Colonic mucosa (tissue), 4 donors: ENCODE measurements around the gene PEPD. TPM values are rescaled to one million over a fixed set of nuclear protein-coding genes. Genes with fewer than 3 reads are reported as not detected.

Experiments
- DNase-seq: peaks from one replicate; pipeline ENCODE4 v3.0.0-alpha.2; 2020
- H3K27ac ChIP-seq: fragments of 200-600 bp; one replicate; pipeline ENCODE4 v1.8.0; 2021
- H3K27me3 ChIP-seq: fragments of 200-600 bp; one replicate; pipeline ENCODE4 v1.8.0; 2021
- H3K36me3 ChIP-seq: fragments of 200-600 bp; one replicate; pipeline ENCODE4 v1.8.0; 2021
- H3K4me1 ChIP-seq: fragments of 200-600 bp; one replicate; pipeline ENCODE4 v1.8.0; 2021; ENCODE audit warnings: mild to moderate bottlenecking
- H3K4me3 ChIP-seq: fragments of 200-600 bp; one replicate; pipeline ENCODE4 v1.8.0; 2021
- H3K9ac ChIP-seq, 2 donors: one replicate each; pipeline ENCODE4 v1.7.0; 2013; ENCODE audit warnings: control low read depth in 2 of 2, low read depth in 2 of 2, low read length in 2 of 2
- H3K9me3 ChIP-seq: fragments of 200-600 bp; one replicate; pipeline ENCODE4 v1.8.0; 2021
- intact Hi-C: fragments of 100-400 bp; cut with DNase I; formaldehyde crosslinking; loops from one replicate; pipeline ENCODE4 v1.14.1; 2022
- total RNA-seq, 2 donors: library from RNA; stranded (reverse); fragmentation: NEBNext Ultra II Directional in 1 of 2; extraction: Animal tissue kit (Norgen Biotek cat#: 25700) in 1 of 2; gene quantifications; one replicate each; pipeline ENCODE4 v1.2.1, GENCODE V29; 2021
- TF ChIP-seq, protein P1 (sequence below): fragments of 200-600 bp; IDR thresholded peaks from one replicate; pipeline ENCODE4 v1.8.0; 2022; ENCODE audit warnings: antibody characterized with exemption, mild to moderate bottlenecking
- donor health status: healthy.
- donor health status: DM: no; HTN: no; CAD: no.
- donor health status: DM: no; HTN: no; CAD: no.

PEPD gene
- total RNA-seq, 2 donors from 2014 or later: 47.9 to 71.4 TPM

DNA sequence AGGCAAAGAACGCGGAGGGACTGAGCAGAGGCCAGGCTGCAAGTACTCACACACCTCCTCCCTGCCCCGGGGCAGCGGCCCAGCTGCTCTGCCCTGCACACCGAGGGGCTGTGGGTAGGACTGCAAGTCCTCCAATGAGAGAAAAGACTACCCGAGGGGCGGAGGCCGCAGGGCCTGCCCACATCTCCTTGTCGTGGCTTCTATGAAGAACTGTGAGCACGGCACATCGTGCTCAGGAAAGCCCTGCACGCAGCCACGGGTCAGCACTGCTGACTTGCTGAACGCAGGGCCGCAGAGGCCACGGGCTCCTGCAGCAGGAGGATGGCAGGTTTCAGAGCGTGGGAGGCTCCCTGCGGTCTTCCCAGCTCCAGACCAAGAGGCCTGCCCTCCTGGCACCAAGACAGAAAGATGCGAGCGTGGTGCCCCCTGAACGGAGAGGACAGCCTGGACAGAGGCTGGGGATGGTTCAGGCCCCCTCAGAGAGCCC lies 110.6 kb downstream of the PEPD start:
- H3K9ac ChIP-seq: no peak overlapping the region
- no peaks in the 10 kb centered on the region for H3K36me3 ChIP-seq
- no peak for DNase-seq
- TF ChIP-seq, protein P1, sequence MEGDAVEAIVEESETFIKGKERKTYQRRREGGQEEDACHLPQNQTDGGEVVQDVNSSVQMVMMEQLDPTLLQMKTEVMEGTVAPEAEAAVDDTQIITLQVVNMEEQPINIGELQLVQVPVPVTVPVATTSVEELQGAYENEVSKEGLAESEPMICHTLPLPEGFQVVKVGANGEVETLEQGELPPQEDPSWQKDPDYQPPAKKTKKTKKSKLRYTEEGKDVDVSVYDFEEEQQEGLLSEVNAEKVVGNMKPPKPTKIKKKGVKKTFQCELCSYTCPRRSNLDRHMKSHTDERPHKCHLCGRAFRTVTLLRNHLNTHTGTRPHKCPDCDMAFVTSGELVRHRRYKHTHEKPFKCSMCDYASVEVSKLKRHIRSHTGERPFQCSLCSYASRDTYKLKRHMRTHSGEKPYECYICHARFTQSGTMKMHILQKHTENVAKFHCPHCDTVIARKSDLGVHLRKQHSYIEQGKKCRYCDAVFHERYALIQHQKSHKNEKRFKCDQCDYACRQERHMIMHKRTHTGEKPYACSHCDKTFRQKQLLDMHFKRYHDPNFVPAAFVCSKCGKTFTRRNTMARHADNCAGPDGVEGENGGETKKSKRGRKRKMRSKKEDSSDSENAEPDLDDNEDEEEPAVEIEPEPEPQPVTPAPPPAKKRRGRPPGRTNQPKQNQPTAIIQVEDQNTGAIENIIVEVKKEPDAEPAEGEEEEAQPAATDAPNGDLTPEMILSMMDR: no peak
- H3K9me3 ChIP-seq: no peaks in the 10 kb centered on the region
- H3K27ac ChIP-seq: no peak overlapping the region
- H3K27me3 ChIP-seq: no peaks in the 10 kb centered on the region
- no peak overlapping the region for H3K4me3 ChIP-seq
- H3K4me1 ChIP-seq: no peaks in the 10 kb centered on the region
- intact Hi-C loops: no loop called here

DNA sequence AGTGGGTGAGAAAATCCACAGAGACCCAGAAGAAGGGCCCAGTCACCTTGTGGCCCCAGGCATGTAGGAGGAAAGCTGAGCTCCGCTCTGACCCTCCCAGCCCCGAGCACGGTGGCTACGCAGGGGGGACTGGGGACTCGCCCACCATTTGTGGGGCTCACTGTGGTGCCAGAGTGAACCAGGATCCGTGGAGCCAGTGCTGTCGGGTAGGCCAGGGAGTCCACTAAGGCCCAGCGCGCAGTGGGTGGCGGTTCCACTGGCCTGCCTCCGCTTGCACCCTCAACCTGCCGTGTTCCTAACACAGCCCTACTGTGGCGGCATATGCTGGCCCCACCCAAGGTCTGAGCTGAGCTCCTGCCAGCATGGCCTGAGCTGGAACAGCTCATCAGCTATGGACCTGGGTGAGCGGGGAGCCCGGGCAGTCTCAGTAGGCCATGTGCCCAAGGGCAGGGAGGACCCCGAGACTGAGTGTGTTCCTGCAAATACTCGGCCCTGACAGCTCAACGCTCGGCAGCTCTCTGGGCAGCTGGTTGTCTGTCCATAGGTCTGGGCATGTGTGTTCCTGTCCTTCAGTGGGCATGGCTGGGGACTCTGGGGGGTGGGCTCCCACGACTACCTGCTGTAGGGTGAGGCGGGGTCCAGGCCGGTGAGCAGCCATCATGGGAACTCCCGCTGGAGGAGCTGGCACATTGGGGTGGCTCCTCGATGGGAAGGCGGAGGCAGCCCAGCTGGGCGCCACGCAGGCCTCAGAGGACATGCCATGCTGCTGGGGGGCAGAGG lies 111.5 kb downstream of the PEPD start:
- TF ChIP-seq, protein P1: no peak
- Histone ChIP-seq H3K9me3 (no peaks in the 10 kb centered on the region), H3K27ac (no peak overlapping the region), H3K4me1 (no peaks in the 10 kb centered on the region), H3K27me3 (no peaks in the 10 kb centered on the region), H3K9ac (no peak overlapping the region), H3K4me3 (no peak overlapping the region), H3K36me3 (no peaks in the 10 kb centered on the region)
- DNase-seq: no peak
- intact Hi-C loops: loop anchor here (2.0 to 10.0 kb wide), 2 partner anchors 105 to 175 kb away; partner anchors contain the start of gene CEBPA

DNA sequence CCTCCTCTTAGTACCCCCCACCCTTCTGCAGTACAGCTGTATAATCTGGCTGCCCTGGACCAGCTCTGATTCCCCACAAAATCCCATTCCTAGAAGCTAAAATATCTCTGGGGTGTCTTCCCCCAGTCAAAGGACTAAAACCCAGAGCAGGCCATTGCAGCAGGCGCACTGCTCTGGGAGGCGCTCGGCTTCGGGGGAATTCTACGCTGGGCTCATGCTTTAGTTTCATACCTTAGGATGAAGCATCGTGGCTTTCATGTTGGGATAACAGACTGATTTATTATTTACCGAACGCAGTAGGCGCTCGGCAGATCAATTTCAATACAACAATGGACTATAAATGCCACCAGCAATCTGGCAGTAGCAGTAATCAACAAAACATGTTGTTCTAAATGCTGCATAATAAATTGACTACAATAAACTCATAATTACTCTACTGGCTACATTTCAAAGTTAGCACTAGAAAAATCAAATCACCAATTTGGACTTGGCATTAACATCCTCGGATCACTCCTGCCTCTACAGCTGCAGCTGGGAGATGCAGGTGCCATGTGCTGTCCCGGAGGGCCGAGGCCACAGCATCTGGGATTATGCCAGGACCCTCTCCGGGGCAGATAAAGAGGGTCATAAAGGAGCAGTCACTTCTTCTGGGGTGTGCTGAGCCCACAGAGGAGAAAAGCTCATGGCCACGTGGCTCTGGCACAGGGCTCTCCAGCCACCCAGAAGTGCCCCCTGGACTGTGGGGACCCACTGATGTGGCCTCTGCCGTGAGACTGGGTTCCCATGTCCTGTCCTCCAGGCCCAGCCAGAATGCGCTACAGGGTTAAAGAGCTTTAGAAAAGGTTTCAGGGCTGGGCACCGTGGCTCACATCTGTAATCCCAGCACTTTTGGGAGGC lies 112.8 kb downstream of the PEPD start:
- H3K4me1 ChIP-seq: no peaks in the 10 kb centered on the region
- no peak overlapping the region for H3K4me3 ChIP-seq
- no peak overlapping the region for H3K9ac ChIP-seq
- TF ChIP-seq, protein P1: no peak
- H3K27me3 ChIP-seq: no peaks in the 10 kb centered on the region
- H3K36me3 ChIP-seq: no peaks in the 10 kb centered on the region
- H3K27ac ChIP-seq: no peak overlapping the region
- intact Hi-C loops: loop anchor here (2.0 to 10.0 kb wide), 2 partner anchors 104 to 174 kb away; partner anchors contain the start of gene CEBPA
- no peaks in the 10 kb centered on the region for H3K9me3 ChIP-seq
- DNase-seq: no peak

DNA sequence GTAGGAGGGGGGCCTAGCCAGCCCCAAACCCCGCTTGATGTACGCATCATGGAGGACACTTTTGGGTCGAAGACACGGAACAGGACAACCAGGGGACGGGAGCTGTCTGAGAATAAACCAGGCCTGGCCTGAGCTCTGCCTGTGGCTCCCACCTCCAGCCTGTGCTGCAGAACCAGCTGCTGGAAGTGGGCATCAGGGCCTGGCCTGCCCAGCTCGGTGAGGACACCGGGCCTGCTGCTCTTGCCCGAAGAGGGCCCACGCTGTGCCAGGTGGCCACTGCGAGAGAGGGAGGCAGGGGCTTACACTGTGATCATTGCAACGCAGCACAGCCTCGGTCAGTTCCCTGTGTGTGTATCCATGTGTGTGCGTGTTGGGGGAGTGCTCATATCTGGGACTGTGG lies 113.5 kb downstream of the PEPD start:
- intact Hi-C loops: loop anchor here (2.0 to 10.0 kb wide), 2 partner anchors 103 to 173 kb away; partner anchors contain the start of gene CEBPA
- no peaks in the 10 kb centered on the region for H3K9me3 ChIP-seq
- H3K4me3 ChIP-seq: no peak overlapping the region
- no peak overlapping the region for H3K9ac ChIP-seq
- no peaks in the 10 kb centered on the region for H3K27me3 ChIP-seq
- TF ChIP-seq, protein P1: no peak
- no peaks in the 10 kb centered on the region for H3K36me3 ChIP-seq
- peaks cover 5% of the 10 kb centered on the region for H3K4me1 ChIP-seq
- DNase-seq: no peak
- H3K27ac ChIP-seq: no peak overlapping the region

DNA sequence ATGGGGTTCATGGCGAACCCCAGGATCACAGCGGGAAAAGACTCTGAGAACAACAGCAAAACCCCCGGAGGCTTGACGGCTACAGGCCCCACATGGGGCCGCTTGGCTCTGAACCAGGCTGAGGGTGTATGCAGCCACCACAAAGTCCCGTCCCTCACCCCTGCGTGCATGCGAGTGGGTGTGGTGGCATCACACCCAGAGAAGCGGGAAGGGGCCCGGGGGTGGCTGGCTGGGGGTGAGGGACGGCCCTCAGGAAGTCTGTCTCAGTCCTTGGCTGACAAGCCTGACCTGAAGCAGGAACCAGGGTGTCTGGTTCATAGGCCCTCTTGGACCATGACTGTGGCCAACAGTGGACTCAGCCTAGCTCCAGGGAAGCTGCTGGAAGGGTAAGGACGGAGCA lies 113.9 kb downstream of the PEPD start:
- Histone ChIP-seq H3K4me1 (peaks cover 5% of the 10 kb centered on the region), H3K36me3 (no peaks in the 10 kb centered on the region), H3K4me3 (no peak overlapping the region), H3K27ac (no peak overlapping the region), H3K9ac (no peak overlapping the region), H3K9me3 (no peaks in the 10 kb centered on the region), H3K27me3 (no peaks in the 10 kb centered on the region)
- DNase-seq: no peak
- TF ChIP-seq, protein P1: no peak
- intact Hi-C loops: loop anchor here (2.0 to 10.0 kb wide), 3 partner anchors 103 to 173 kb away; partner anchors contain the start of gene CEBPA
